Glutamatergic neuron (in vitro differentiated cells): ENCODE data around the gene PSMG1. TPM values are rescaled to one million over a fixed set of nuclear protein-coding genes. Genes with fewer than 3 reads are reported as not detected.

Experiments
- DNase-seq: peaks from one replicate; pipeline ENCODE4 v3.0.0; 2022
- H3K27ac Mint-ChIP-seq: one replicate; pipeline ENCODE4 v1.8.0; 2020; ENCODE audit warnings: mild to moderate bottlenecking, mixed read lengths, inconsistent platforms; ENCODE audit not compliant: unreplicated experiment
- H3K27me3 Mint-ChIP-seq: one replicate; pipeline ENCODE4 v1.8.0; 2020; ENCODE audit warnings: mild to moderate bottlenecking, moderate library complexity, mixed read lengths, inconsistent platforms; ENCODE audit not compliant: unreplicated experiment
- H3K36me3 Mint-ChIP-seq: one replicate; pipeline ENCODE4 v1.8.0; 2020; ENCODE audit warnings: mild to moderate bottlenecking, mixed read lengths, inconsistent platforms; ENCODE audit not compliant: unreplicated experiment
- H3K4me1 Mint-ChIP-seq: one replicate; pipeline ENCODE4 v1.8.0; 2020; ENCODE audit warnings: mild to moderate bottlenecking, low read depth, mixed read lengths, inconsistent platforms; ENCODE audit not compliant: unreplicated experiment
- H3K4me3 Mint-ChIP-seq: one replicate; pipeline ENCODE4 v1.8.0; 2020; ENCODE audit warnings: mild to moderate bottlenecking, mixed read lengths, inconsistent platforms; ENCODE audit not compliant: unreplicated experiment
- H3K9me3 Mint-ChIP-seq: one replicate; pipeline ENCODE4 v1.8.0; 2020; ENCODE audit warnings: mild to moderate bottlenecking, moderate library complexity, mixed read lengths, inconsistent platforms; ENCODE audit not compliant: unreplicated experiment
- total RNA-seq: library from RNA; stranded (reverse); fragmentation: NEBNext Ultra II Directional; extraction: Animal tissue kit (Norgen Biotek cat#: 25700); gene quantifications from one replicate; pipeline ENCODE4 v1.2.1, GENCODE V29; 2021; ENCODE audit not compliant: unreplicated experiment
- TF ChIP-seq, protein P1 (sequence below): fragments of 200-600 bp; sonication (generic); IDR thresholded peaks from one replicate; pipeline ENCODE4 v1.5.0; 2021; ENCODE audit not compliant: partially characterized antibody, unreplicated experiment

PSMG1 gene
- total RNA-seq, 1 donor from 2014 or later: 28.7 TPM

DNA sequence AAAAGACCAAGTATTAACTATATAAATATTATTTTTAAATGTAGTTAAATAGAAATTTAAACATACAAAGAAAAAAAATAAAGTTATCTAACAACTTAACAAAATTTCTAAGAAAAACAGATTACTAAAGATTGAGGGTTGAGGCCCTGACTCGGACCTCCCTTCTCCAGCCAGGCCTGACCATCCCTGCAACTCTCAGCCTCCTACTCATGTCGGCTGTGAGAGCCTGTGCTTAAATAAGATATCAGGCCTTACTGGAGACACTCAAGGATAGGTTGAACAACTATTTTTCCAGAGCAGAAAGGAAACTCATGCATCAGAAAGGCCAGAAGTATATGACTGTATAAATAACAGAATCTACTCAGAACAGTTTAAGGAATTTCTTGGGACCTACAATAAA, 33.0 kb upstream of the PSMG1 start:
- DNase-seq: no peak
- Mint-ChIP-seq H3K9me3 (peaks cover 3% of the 10 kb centered on the region), H3K36me3 (no peaks in the 10 kb centered on the region), H3K4me3 (no peak overlapping the region), H3K27me3 (no peaks in the 10 kb centered on the region), H3K27ac (peak overlapping the region; percentile 81), H3K4me1 (peaks cover 20% of the 10 kb centered on the region)
- TF ChIP-seq, protein P1, sequence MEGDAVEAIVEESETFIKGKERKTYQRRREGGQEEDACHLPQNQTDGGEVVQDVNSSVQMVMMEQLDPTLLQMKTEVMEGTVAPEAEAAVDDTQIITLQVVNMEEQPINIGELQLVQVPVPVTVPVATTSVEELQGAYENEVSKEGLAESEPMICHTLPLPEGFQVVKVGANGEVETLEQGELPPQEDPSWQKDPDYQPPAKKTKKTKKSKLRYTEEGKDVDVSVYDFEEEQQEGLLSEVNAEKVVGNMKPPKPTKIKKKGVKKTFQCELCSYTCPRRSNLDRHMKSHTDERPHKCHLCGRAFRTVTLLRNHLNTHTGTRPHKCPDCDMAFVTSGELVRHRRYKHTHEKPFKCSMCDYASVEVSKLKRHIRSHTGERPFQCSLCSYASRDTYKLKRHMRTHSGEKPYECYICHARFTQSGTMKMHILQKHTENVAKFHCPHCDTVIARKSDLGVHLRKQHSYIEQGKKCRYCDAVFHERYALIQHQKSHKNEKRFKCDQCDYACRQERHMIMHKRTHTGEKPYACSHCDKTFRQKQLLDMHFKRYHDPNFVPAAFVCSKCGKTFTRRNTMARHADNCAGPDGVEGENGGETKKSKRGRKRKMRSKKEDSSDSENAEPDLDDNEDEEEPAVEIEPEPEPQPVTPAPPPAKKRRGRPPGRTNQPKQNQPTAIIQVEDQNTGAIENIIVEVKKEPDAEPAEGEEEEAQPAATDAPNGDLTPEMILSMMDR: no peak

GRCh38 chr21:39215078-39215477, 31.8 kb upstream of the PSMG1 start:
- TF ChIP-seq, protein P1: no peak
- Mint-ChIP-seq H3K4me3 (no peak overlapping the region), H3K9me3 (peaks cover 3% of the 10 kb centered on the region), H3K4me1 (peaks cover 20% of the 10 kb centered on the region), H3K36me3 (no peaks in the 10 kb centered on the region), H3K27me3 (no peaks in the 10 kb centered on the region), H3K27ac (no peak overlapping the region)
- no peak for DNase-seq

DNA sequence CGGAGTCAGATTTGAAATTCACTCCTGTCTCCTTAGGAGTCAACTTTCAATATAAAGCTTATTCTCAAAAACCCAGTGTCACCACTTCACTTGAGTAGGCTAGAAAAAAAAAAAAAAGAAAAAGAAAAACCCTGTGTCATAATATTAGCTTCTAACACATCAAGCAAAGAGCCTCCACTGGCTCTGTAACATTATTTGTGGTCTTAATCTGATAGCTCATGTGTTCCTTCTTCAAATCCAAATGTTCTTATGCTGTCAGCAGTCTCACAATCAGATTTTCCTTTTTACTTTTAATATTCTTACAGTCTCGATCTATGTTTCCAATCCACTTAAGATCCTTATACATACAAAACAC, 26.1 kb upstream of the PSMG1 start:
- DNase-seq: no peak
- H3K27ac Mint-ChIP-seq: no peak overlapping the region
- no peaks in the 10 kb centered on the region for H3K4me1 Mint-ChIP-seq
- no peaks in the 10 kb centered on the region for H3K36me3 Mint-ChIP-seq
- no peak overlapping the region for H3K4me3 Mint-ChIP-seq
- H3K9me3 Mint-ChIP-seq: no peaks in the 10 kb centered on the region
- H3K27me3 Mint-ChIP-seq: peaks cover 2% of the 10 kb centered on the region
- TF ChIP-seq, protein P1: no peak

- Mint-ChIP-seq H3K4me1 (no peaks in the 10 kb centered on the region), H3K4me3 (no peak overlapping the region), H3K9me3 (no peaks in the 10 kb centered on the region), H3K36me3 (no peaks in the 10 kb centered on the region), H3K27me3 (peaks cover 2% of the 10 kb centered on the region), H3K27ac (no peak overlapping the region)
- DNase-seq: no peak
- TF ChIP-seq, protein P1: no peak
Observed at GRCh38 chr21:39208624-39209333, 25.5 kb upstream of the PSMG1 start.

- no peak for DNase-seq
- Mint-ChIP-seq H3K9me3 (peaks cover 2% of the 10 kb centered on the region), H3K4me1 (no peaks in the 10 kb centered on the region), H3K27me3 (peaks cover 5% of the 10 kb centered on the region), H3K36me3 (no peaks in the 10 kb centered on the region), H3K4me3 (no peak overlapping the region), H3K27ac (no peak overlapping the region)
- TF ChIP-seq, protein P1: peak; percentile 65
Observed at GRCh38 chr21:39204134-39204533, 20.9 kb upstream of the PSMG1 start.
